Lower lobe of right lung (tissue), 2 donors: ENCODE measurements around the gene DHRS3. TPM values are rescaled to one million over a fixed set of nuclear protein-coding genes. Genes with fewer than 3 reads are reported as not detected.
A peak's percentile ranks its signal among the peaks of the same experiment; 100 is the strongest.

Experiments
- ATAC-seq, 2 donors: fragments of 200-7000 bp; cut with Tn5 transposase; one replicate each; pipeline ENCODE4 v1.9.1; 2020 to 2022; ENCODE audit warnings: mild to moderate bottlenecking in 2 of 2, moderate library complexity in 2 of 2
- DNase-seq: peaks from one replicate; pipeline ENCODE4 v3.0.0-alpha.2; 2020
- H3K27ac ChIP-seq: fragments of 200-600 bp; one replicate; pipeline ENCODE4 v1.8.0; 2022
- H3K27me3 ChIP-seq: fragments of 200-600 bp; one replicate; pipeline ENCODE4 v1.8.0; 2022; ENCODE audit warnings: low read depth
- H3K36me3 ChIP-seq: fragments of 200-600 bp; one replicate; pipeline ENCODE4 v1.8.0; 2022; ENCODE audit warnings: mild to moderate bottlenecking
- H3K4me1 ChIP-seq: fragments of 200-600 bp; one replicate; pipeline ENCODE4 v1.8.0; 2022
- H3K4me3 ChIP-seq: fragments of 200-600 bp; one replicate; pipeline ENCODE4 v1.8.0; 2022; ENCODE audit warnings: mild to moderate bottlenecking
- H3K9me3 ChIP-seq: fragments of 200-600 bp; one replicate; pipeline ENCODE4 v1.8.0; 2022
- intact Hi-C: fragments of 100-400 bp; cut with DNase I; formaldehyde crosslinking; loops from one replicate; pipeline ENCODE4 v1.11.0; 2022
- total RNA-seq: library from RNA; stranded (reverse); fragmentation: NEBNext Ultra II Directional; extraction: Animal tissue kit (Norgen Biotek cat#: 25700); gene quantifications from one replicate; pipeline ENCODE4 v1.2.1, GENCODE V29; 2021
- TF ChIP-seq, protein P1 (sequence below): fragments of 200-600 bp; IDR thresholded peaks from one replicate; pipeline ENCODE4 v1.8.0; 2022; ENCODE audit warnings: antibody characterized with exemption, mild to moderate bottlenecking
- donor health status: DM: no; HTN: yes; CAD: no; lungs with severe emphysema.

DHRS3 gene
- total RNA-seq, 1 donor from 2014 or later = 135 TPM

DNA sequence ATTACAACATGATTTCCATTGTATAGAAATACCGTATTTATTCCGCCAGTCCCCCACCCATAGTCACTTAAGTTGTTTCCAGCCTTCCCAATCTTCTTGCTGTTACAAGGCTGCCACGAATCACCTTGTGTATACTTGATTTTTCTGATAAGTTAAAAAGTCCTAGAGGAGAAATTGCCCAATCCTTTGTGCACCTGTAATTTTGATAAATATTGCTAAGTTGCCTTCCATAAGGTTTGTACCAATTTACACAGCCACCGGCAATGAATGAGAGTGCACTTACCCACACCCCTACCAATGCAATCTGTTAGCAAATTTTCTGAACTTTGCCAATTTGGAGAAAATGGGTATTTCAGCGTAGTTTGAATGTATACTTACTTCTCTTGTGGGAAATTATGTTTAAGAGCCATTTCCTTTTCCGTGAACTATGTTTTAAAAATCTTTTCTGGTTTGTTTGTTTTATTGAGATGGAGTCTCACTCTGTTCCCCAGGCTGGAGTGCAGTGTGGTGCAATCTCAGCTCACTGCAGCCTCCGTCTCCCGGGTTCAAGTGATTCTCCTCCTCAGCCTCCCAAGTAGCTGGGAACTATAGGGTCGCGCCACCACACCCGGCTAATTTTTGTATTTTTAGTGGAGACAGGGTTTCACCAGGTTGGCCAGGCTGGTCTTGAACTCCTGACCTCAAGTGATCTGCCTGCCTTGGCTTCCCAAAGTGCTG is 87.4 kb downstream of the DHRS3 start:
- DNase-seq = peak; percentile 23
- intact Hi-C loops = no loop called here
- no peak overlapping the region for H3K4me3 ChIP-seq
- H3K9me3 ChIP-seq = no peaks in the 10 kb centered on the region
- TF ChIP-seq, protein P1, sequence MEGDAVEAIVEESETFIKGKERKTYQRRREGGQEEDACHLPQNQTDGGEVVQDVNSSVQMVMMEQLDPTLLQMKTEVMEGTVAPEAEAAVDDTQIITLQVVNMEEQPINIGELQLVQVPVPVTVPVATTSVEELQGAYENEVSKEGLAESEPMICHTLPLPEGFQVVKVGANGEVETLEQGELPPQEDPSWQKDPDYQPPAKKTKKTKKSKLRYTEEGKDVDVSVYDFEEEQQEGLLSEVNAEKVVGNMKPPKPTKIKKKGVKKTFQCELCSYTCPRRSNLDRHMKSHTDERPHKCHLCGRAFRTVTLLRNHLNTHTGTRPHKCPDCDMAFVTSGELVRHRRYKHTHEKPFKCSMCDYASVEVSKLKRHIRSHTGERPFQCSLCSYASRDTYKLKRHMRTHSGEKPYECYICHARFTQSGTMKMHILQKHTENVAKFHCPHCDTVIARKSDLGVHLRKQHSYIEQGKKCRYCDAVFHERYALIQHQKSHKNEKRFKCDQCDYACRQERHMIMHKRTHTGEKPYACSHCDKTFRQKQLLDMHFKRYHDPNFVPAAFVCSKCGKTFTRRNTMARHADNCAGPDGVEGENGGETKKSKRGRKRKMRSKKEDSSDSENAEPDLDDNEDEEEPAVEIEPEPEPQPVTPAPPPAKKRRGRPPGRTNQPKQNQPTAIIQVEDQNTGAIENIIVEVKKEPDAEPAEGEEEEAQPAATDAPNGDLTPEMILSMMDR = no peak
- ATAC-seq = no peak
- H3K27ac ChIP-seq = peak overlapping the region; percentile 41
- no peaks in the 10 kb centered on the region for H3K36me3 ChIP-seq
- H3K27me3 ChIP-seq = no peaks in the 10 kb centered on the region
- peaks cover 52% of the 10 kb centered on the region for H3K4me1 ChIP-seq

DNA sequence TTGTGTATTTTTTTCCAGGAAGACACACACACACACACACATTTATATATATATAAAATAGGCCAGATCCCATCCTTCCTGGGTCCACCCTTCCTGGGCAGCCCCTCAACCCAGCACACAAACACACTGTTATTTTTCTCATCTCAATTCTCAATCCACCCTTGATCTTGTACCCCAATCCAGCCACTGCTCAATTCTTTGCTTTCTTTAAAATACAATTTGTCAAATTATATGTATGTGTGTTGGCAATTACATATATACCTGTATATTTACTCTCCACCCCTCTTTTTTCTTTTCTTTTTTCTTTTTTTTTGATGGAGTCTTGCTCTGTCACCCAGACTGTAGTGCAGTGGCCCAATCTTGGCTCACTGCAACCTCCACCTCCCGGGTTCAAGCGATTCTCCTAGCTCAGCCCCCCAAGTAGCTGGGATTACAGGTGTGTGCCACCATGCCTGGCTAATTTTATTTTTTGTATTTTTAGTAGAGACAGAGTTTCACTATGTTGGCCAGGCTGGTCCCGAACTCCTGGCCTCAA is 88.3 kb downstream of the DHRS3 start:
- ATAC-seq (no peak), DNase-seq (peak; percentile 4)
- intact Hi-C loops = no loop called here
- H3K9me3 ChIP-seq = no peaks in the 10 kb centered on the region
- peaks cover 54% of the 10 kb centered on the region for H3K4me1 ChIP-seq
- peak overlapping the region; percentile 41 for H3K27ac ChIP-seq
- no peaks in the 10 kb centered on the region for H3K36me3 ChIP-seq
- no peak overlapping the region for H3K4me3 ChIP-seq
- TF ChIP-seq, protein P1 = no peak
- H3K27me3 ChIP-seq = no peaks in the 10 kb centered on the region

DNA sequence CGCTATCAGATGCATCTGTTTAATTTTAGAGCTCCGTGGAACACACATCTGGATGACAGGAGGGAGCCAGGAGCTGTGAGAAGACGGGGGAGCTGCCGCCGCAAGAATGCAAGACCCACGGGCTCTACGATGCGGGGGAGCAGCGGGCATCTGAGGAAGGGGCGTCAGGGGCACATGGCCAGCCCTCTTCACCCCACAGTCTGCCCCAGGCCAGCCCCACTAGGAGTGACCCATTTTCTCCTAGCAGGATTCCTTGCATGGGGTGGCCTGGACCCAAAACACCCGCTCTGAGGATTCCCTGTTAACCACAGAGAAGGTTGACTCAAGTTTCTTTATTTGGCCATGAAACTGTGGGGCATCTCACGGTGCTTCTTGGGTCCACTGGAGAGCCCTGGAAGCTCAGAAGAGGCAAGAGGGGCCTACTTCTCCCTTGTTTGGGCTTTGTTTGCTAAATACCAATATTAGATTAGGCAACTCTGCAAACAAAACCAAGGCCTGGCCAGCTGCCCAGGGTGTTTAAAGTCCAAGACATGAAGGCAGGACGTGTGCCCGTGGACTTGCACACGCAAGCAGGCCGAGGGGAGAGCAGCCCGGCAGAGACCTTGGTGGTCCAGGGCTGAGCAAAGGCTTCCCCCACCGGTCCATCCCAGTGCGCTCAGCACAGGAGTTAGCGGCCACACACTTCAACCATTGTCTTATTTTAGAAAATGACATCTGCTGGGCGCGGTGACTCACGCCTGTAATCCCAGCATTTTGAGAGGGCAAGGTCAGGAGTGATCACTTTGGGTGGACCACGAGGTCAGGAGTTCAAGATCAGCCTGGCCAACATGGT is 89.8 kb downstream of the DHRS3 start:
- Histone ChIP-seq H3K27ac (peak overlapping the region; percentile 68), H3K4me3 (no peak overlapping the region), H3K4me1 (peaks cover 54% of the 10 kb centered on the region), H3K36me3 (no peaks in the 10 kb centered on the region), H3K9me3 (no peaks in the 10 kb centered on the region), H3K27me3 (no peaks in the 10 kb centered on the region)
- ATAC-seq (peak; percentile 82 to 86), DNase-seq (peak; percentile 92)
- intact Hi-C loops = no loop called here
- TF ChIP-seq, protein P1 = no peak

DNA sequence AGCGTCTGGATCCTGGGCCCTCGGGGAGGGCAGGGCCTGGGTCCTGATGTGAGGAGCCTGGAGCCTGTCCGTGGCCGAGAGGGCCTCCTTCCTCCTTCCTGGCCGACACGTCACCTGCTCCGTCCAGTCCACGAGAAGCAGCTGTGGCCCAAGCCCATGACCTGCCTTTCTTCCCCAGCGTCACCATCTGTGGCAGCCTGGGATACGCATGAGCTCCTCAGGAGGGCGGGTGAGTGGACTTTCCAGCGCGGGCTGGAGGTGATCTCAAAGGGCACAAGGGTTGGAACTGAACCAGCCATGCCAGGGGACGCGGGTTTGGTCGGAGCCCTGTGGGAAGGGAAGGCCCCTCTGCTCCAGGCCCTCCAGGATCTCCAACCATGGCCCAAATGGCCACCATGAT is 90.4 kb downstream of the DHRS3 start:
- no peaks in the 10 kb centered on the region for H3K9me3 ChIP-seq
- H3K27me3 ChIP-seq = no peaks in the 10 kb centered on the region
- ATAC-seq (no peak), DNase-seq (peak; percentile 48)
- H3K4me1 ChIP-seq = peaks cover 54% of the 10 kb centered on the region
- peak overlapping the region; percentile 68 for H3K27ac ChIP-seq
- TF ChIP-seq, protein P1 = no peak
- H3K36me3 ChIP-seq = no peaks in the 10 kb centered on the region
- H3K4me3 ChIP-seq = no peak overlapping the region
- intact Hi-C loops = no loop called here

DNA sequence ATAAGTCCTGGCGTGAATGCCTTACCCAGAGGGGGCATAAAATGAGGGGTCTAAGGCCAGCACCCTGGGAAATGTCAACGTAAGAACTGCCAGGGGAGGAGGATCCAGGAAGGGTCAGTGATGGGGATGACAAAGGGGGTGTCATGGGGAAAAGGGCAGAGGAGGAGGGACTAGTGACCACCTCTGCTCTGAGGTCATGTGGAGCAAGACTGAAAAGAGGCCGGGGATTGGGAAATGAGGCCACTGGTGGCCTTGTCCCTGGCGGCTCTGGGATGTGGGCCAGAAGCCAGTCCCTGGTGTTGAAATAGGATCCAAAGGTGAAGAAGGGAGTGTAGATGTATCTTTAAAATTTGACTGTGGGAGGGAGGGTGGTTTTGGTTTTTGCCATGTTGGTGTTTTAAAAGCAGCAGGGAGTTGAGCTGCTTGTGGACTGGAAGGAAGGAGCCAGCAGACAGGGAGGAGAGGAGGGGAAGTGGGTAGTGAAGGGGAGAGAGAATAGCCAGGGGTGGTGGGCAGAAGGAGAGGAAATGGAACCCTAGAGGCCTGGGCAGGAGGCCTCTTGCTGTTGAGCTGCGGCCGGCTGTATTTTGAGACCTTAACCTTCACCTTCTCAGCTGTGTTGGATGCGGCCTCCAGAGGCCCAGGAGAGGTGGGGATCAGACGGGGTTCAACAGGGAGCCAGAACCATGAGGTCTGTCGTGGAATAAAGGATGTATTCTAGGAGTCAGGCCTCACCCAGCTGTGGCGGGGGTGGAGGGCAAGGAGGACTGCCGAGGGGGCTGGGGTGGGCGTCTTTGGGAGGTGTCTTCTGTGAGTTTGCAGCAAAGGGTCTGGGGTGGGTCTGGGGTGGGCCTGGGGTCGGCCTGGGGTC is 92.5 kb downstream of the DHRS3 start:
- no peaks in the 10 kb centered on the region for H3K27me3 ChIP-seq
- H3K9me3 ChIP-seq = no peaks in the 10 kb centered on the region
- peaks cover 51% of the 10 kb centered on the region for H3K4me1 ChIP-seq
- peak overlapping the region; percentile 6 for H3K27ac ChIP-seq
- no peak overlapping the region for H3K4me3 ChIP-seq
- intact Hi-C loops = no loop called here
- ATAC-seq (peak; percentile 50 to 73), DNase-seq (peak; percentile 83)
- TF ChIP-seq, protein P1 = no peak
- H3K36me3 ChIP-seq = no peaks in the 10 kb centered on the region
